HepG2 (cell line): Measurements from ENCODE around the gene TMCO4. TPM values are rescaled to one million over a fixed set of nuclear protein-coding genes. Genes with fewer than 3 reads are reported as not detected.

Experiments
- ATAC-seq: fragments of 200-7000 bp; cut with Tn5 transposase; 3 replicates; pipeline ENCODE4 v1.9.1; 2020; ENCODE audit warnings: mild to moderate bottlenecking, moderate library complexity
- BruUV-seq: library from RNA; stranded (reverse); fragments of 400-500 nt; replicated peaks from 2 replicates; lab custom pipeline; 2021; lab: Mats Ljungman, UMichigan
- CTCF ChIA-PET: fragments of 300-600 bp; formaldehyde crosslinking; extraction: SDS; loops from one replicate; lab custom pipeline; 2021; ENCODE audit warnings: low total read pairs, inconsistent platforms, low intra/inter-chr PET ratio; lab: Yijun Ruan, JAX
- POLR2A ChIA-PET: fragments of 350-600 bp; sonication (Branson Sonifier 250); formaldehyde crosslinking; loops from one replicate; lab custom pipeline; 2020; ENCODE audit warnings: antibody characterized with exemption, inconsistent platforms; lab: Yijun Ruan, JAX
- DNase-seq: peaks from one replicate; pipeline ENCODE4 v3.0.0-alpha.2; 2015; ENCODE audit warnings: low spot score
- FAIRE-seq: peaks from 3 replicates; lab custom pipeline; 2011; peaks lifted over from hg19 to GRCh38; lab: Jason Lieb, UNC
- H2AFZ ChIP-seq: one replicate; pipeline ENCODE4 v1.6.1; 2011; ENCODE audit warnings: low read length, inconsistent platforms
- H3K27ac ChIP-seq: fragments of 300-600 bp; 3 replicates; pipeline ENCODE4 v1.8.0; 2011; ENCODE audit warnings: mixed run types, mild to moderate bottlenecking, mixed read lengths, low read length, inconsistent platforms; ENCODE audit not compliant: insufficient read depth; ENCODE audit errors: extremely low read length
- H3K27me3 ChIP-seq, 2 experiments: fragments of 200-600 bp in 1 of 2; 2 replicates in 1 of 2; 3 replicates in 1 of 2; pipeline versions ENCODE4 v1.6.0 to v1.8.0; 2011; ENCODE audit warnings: low read length in 2 of 2, mild to moderate bottlenecking in 2 of 2, moderate library complexity in 2 of 2, inconsistent platforms in 1 of 2; ENCODE audit not compliant: insufficient read depth in 2 of 2, control insufficient read depth in 1 of 2
- H3K36me3 ChIP-seq, 2 experiments: fragments of 200-600 bp in 1 of 2; replicated peaks in 1 of 2; 2 replicates in 1 of 2; 3 replicates in 1 of 2; pipeline versions ENCODE4 v1.5.1 to v1.8.0; 2011; ENCODE audit warnings: low read length in 2 of 2, inconsistent platforms in 1 of 2; ENCODE audit not compliant: insufficient read depth in 2 of 2, control insufficient read depth in 1 of 2
- H3K4me1 ChIP-seq: 2 replicates; pipeline ENCODE4 v1.5.1; 2012; ENCODE audit warnings: low read length, inconsistent platforms; ENCODE audit not compliant: insufficient read depth
- H3K4me2 ChIP-seq: 2 replicates; pipeline ENCODE4 v1.6.0; 2011; ENCODE audit warnings: low read depth, low read length, inconsistent platforms
- H3K4me3 ChIP-seq, 3 experiments: fragments of 200-600 bp in 1 of 3; sonication (generic), shearing (Covaris generic) in 1 of 3; replicated peaks in 1 of 3; 2 replicates each; pipeline ENCODE4 v1.5.1; 2011 to 2016; ENCODE audit warnings: low read length in 3 of 3, inconsistent platforms in 2 of 3, low read depth in 2 of 3, mild to moderate bottlenecking in 2 of 3, control low read depth in 1 of 3, mixed read lengths in 1 of 3; ENCODE audit not compliant: insufficient read depth in 1 of 3
- H3K79me2 ChIP-seq: one replicate; pipeline ENCODE4 v1.6.1; 2011; ENCODE audit warnings: low read length, inconsistent platforms; ENCODE audit not compliant: insufficient read depth
- H3K9ac ChIP-seq: 2 replicates; pipeline ENCODE4 v1.6.0; 2011; ENCODE audit warnings: mild to moderate bottlenecking, low read depth, low read length, inconsistent platforms; ENCODE audit not compliant: insufficient read depth
- H3K9me3 ChIP-seq: 2 replicates; pipeline ENCODE4 v1.5.1; 2012; ENCODE audit warnings: mild to moderate bottlenecking, low read length
- H4K20me1 ChIP-seq: 2 replicates; pipeline ENCODE4 v1.6.0; 2011; ENCODE audit warnings: inconsistent platforms, mild to moderate bottlenecking, low read length, moderate library complexity; ENCODE audit not compliant: insufficient read depth
- ARID5B ChIP-seq: IDR thresholded peaks from 2 replicates; pipeline ENCODE4 v1.4.0; 2020; ENCODE audit warnings: mild to moderate bottlenecking, missing genetic modification reagents
- CENPX ChIP-seq: sonication (generic); formaldehyde crosslinking; IDR thresholded peaks from 2 replicates; pipeline ENCODE4 v1.9.0; 2021; ENCODE audit warnings: mild to moderate bottlenecking, missing genetic modification reagents, moderate library complexity
- KAT2B ChIP-seq: fragments of 150-350 bp; IDR thresholded peaks from 2 replicates; pipeline ENCODE4 v1.6.1; 2014; ENCODE audit warnings: low read depth, low read length, borderline replicate concordance
- KAT7 ChIP-seq: IDR thresholded peaks from 2 replicates; pipeline ENCODE4 v1.6.1; 2018; ENCODE audit warnings: borderline replicate concordance, missing compliant biosample characterization
- LRRFIP1 ChIP-seq: sonication (generic); formaldehyde crosslinking; conservative IDR thresholded peaks from 2 replicates; pipeline ENCODE4 v1.4.0; 2020; ENCODE audit warnings: missing genetic modification reagents
- ZNF138 ChIP-seq: sonication (generic); formaldehyde crosslinking; IDR thresholded peaks from 2 replicates; pipeline ENCODE4 v1.5.0; 2020; ENCODE audit warnings: mild to moderate bottlenecking, low read depth, missing genetic modification reagents
- ZNF143 ChIP-seq: sonication (generic); formaldehyde crosslinking; IDR thresholded peaks from 2 replicates; pipeline ENCODE4 v1.4.0; 2020; ENCODE audit warnings: missing genetic modification reagents
- ZNF367 ChIP-seq: sonication (generic); formaldehyde crosslinking; IDR thresholded peaks from 2 replicates; pipeline ENCODE4 v1.4.0; 2020; ENCODE audit warnings: missing genetic modification reagents, borderline replicate concordance
- ZNF609 ChIP-seq: sonication (generic); formaldehyde crosslinking; IDR thresholded peaks from 2 replicates; pipeline ENCODE4 v1.4.0; 2020; ENCODE audit warnings: mild to moderate bottlenecking, missing genetic modification reagents, borderline replicate concordance
- ZNF850 ChIP-seq: sonication (generic); formaldehyde crosslinking; conservative IDR thresholded peaks from 2 replicates; pipeline ENCODE4 v1.9.0; 2021; ENCODE audit warnings: mild to moderate bottlenecking, missing genetic modification reagents
- ZUFSP ChIP-seq: sonication (generic); formaldehyde crosslinking; IDR thresholded peaks from 2 replicates; pipeline ENCODE4 v1.9.0; 2021; ENCODE audit warnings: missing genetic modification reagents, mild to moderate bottlenecking, borderline replicate concordance
- WGBS: methylation state at CpG from one replicate; pipeline ENCODE4 v1.1.6; 2017; ENCODE audit warnings: low lambda C conversion rate; 5-methylcytosine and 5-hydroxymethylcytosine counted together
- in situ Hi-C: cut with HindIII; loops from 2 replicates; pipeline ENCODE4 v1.10.0; 2017; ENCODE audit warnings: low pct_unique_long_range_greater_than_20kb; ENCODE audit not compliant: extremely low pct_ligation_motif_present
- intact Hi-C: fragments of 100-400 bp; cut with micrococcal nuclease; formaldehyde crosslinking; loops from one replicate; pipeline ENCODE4 v1.10.0; 2022; ENCODE audit not compliant: unreplicated experiment
- polyA plus RNA-seq, 8 experiments: library from polyadenylated mRNA; depleted of rRNA in 3 of 8; stranded (reverse) in 7 of 8; unstranded in 1 of 8; fragments of >200 nt; fragmentation: Illumina TruSeq in 4 of 8; extraction: Trizol in 4 of 8; gene quantifications; 2 replicates each; pipeline versions ENCODE4 v1.2.1 to v1.2.3, GENCODE V29; 2011 to 2016; ENCODE audit warnings: low read depth in 4 of 8, missing spikeins in 1 of 8, mixed read lengths in 1 of 8; ENCODE audit not compliant: insufficient read depth in 1 of 8
- total RNA-seq, 5 experiments: library from RNA; depleted of rRNA; stranded (reverse); fragments of >200 nt; fragmentation: Illumina TruSeq; extraction: Trizol; gene quantifications; 2 replicates each; pipeline ENCODE4 v1.2.3, GENCODE V29; 2016; ENCODE audit warnings: low read depth in 1 of 5

TMCO4 gene
- total and polyA plus RNA-seq, 2 of the 13 experiments (the other 11 are each of a cell fraction or from before 2014, with no cell fraction given) = 2.1 to 4.1 TPM

GRCh38 chr1:19708567-19709110 lies 91.1 kb downstream of the TMCO4 start:
- in situ Hi-C loops = no loop called here
- Histone ChIP-seq H3K27me3 (no peaks in the 10 kb centered on the region), H3K9ac (no peak overlapping the region), H2AFZ (no peak overlapping the region), H3K79me2 (no peaks in the 10 kb centered on the region), H3K4me3 (no peak overlapping the region), H3K4me1 (peaks cover 9% of the 10 kb centered on the region), H3K36me3 (no peaks in the 10 kb centered on the region), H4K20me1 (no peaks in the 10 kb centered on the region), H3K4me2 (no peak overlapping the region), H3K27ac (no peak overlapping the region), H3K9me3 (no peaks in the 10 kb centered on the region)
- ATAC-seq = no peak
- ChIA-PET POLR2A (no interaction called here), CTCF (no interaction called here)
- no peak for FAIRE-seq
- no peak for DNase-seq
- intact Hi-C loops = no loop called here
- BruUV-seq = no TSS peak
- WGBS = 82% methylated on average over 8 of the region's 8 CpGs
- TF ChIP-seq ARID5B (no peak), ZNF138 (CRISPR knock-in tag) (no peak), CENPX (CRISPR knock-in tag) (no peak), ZNF850 (CRISPR knock-in tag) (no peak), LRRFIP1 (CRISPR knock-in tag) (no peak), ZNF367 (CRISPR knock-in tag) (no peak), ZUFSP (CRISPR knock-in tag) (no peak), ZNF609 (CRISPR knock-in tag) (no peak), ZNF143 (CRISPR knock-in tag) (no peak), KAT2B (no peak), KAT7 (CRISPR knock-in tag) (no peak)
